Vagina (tissue), 2 donors: Measurements from ENCODE around the gene RXYLT1.

ENCODE experiments used
- POLR2A ChIP-seq, 2 donors: fragments of 450-650 bp; IDR thresholded peaks; one replicate each; pipeline ENCODE4 v1.6.1; 2017; ENCODE audit warnings: antibody characterized with exemption in 2 of 2, mild to moderate bottlenecking in 2 of 2, moderate library complexity in 2 of 2
- POLR2AphosphoS5 ChIP-seq, 2 donors: sonication (generic); formaldehyde crosslinking; IDR thresholded peaks; one replicate each; pipeline ENCODE4 v1.9.0; 2017; ENCODE audit warnings: antibody characterized with exemption in 2 of 2, mild to moderate bottlenecking in 2 of 2, low read depth in 1 of 2; ENCODE audit not compliant: insufficient read depth in 1 of 2
- TF ChIP-seq, protein P1 (sequence below), 3 experiments: fragments of 450-650 bp in 2 of 3; fragments of 200-600 bp in 1 of 3; sonication (generic) in 1 of 3; IDR thresholded peaks; one replicate each; pipeline ENCODE4 v1.5.1; 2017 to 2019; ENCODE audit warnings: antibody characterized with exemption in 3 of 3, mild to moderate bottlenecking in 2 of 3, moderate library complexity in 2 of 3

DNA sequence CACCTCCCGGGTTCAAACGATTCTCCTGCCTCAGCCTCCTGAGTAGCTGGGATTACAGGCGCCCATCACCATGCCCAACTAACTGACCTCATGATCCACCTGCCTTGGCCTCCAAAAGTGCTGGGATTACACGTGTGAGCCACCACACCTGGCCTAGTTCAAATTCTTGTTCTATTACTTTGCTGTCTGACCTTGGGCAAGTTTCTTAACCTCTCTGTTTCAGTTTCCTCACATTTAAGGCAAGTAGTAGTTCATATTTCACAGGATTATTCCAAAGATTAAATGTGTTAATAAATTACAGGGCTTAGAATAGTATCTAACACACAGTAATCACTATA lies 10.9 kb downstream of the RXYLT1 start:
- TF ChIP-seq, protein P1, sequence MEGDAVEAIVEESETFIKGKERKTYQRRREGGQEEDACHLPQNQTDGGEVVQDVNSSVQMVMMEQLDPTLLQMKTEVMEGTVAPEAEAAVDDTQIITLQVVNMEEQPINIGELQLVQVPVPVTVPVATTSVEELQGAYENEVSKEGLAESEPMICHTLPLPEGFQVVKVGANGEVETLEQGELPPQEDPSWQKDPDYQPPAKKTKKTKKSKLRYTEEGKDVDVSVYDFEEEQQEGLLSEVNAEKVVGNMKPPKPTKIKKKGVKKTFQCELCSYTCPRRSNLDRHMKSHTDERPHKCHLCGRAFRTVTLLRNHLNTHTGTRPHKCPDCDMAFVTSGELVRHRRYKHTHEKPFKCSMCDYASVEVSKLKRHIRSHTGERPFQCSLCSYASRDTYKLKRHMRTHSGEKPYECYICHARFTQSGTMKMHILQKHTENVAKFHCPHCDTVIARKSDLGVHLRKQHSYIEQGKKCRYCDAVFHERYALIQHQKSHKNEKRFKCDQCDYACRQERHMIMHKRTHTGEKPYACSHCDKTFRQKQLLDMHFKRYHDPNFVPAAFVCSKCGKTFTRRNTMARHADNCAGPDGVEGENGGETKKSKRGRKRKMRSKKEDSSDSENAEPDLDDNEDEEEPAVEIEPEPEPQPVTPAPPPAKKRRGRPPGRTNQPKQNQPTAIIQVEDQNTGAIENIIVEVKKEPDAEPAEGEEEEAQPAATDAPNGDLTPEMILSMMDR (IDR thresholded peaks at IDR 0.05) = no peak
- no peak for TF ChIP-seq POLR2A (IDR thresholded peaks at IDR 0.05)
- TF ChIP-seq POLR2AphosphoS5 (IDR thresholded peaks at IDR 0.05; ENCODE audit: insufficient read depth in 1 of 2, low read depth in 1 of 2) = no peak
